ENCODE results near the gene ATAD1. TPM values are rescaled to one million over a fixed set of nuclear protein-coding genes. Genes with fewer than 3 reads are reported as not detected.
"Not testable (repeated sequence)": the region's sequence is repeated elsewhere in the genome, so short reads cannot be mapped to it uniquely, and the experiment has no call there.

ATAD1 gene
- total RNA-seq, 2 experiments from 2014 or later = 34.2 to 46.8 TPM

- H3K36me3 Mint-ChIP-seq (ENCODE audit: low read depth); H3K4me1 Mint-ChIP-seq; ATAC-seq; H3K4me3 Mint-ChIP-seq; POLR2A ChIA-PET; intact Hi-C loops (cut with DNase I, micrococcal nuclease); DNase-seq; H3K9me3 Mint-ChIP-seq (ENCODE audit: low read depth); H3K27ac Mint-ChIP-seq: not testable (repeated sequence)
- CTCF ChIA-PET = interaction anchor here (0.8 kb wide), 1 partner anchor 12 kb away, joined by 3 read pairs; no protein-coding TSS in a partner anchor
- peaks cover 17% of the 10 kb centered on the region for H3K27me3 Mint-ChIP-seq
These were observed 79.8 kb downstream of the ATAD1 start for GRCh38 chr10:87738253-87738652.

DNA sequence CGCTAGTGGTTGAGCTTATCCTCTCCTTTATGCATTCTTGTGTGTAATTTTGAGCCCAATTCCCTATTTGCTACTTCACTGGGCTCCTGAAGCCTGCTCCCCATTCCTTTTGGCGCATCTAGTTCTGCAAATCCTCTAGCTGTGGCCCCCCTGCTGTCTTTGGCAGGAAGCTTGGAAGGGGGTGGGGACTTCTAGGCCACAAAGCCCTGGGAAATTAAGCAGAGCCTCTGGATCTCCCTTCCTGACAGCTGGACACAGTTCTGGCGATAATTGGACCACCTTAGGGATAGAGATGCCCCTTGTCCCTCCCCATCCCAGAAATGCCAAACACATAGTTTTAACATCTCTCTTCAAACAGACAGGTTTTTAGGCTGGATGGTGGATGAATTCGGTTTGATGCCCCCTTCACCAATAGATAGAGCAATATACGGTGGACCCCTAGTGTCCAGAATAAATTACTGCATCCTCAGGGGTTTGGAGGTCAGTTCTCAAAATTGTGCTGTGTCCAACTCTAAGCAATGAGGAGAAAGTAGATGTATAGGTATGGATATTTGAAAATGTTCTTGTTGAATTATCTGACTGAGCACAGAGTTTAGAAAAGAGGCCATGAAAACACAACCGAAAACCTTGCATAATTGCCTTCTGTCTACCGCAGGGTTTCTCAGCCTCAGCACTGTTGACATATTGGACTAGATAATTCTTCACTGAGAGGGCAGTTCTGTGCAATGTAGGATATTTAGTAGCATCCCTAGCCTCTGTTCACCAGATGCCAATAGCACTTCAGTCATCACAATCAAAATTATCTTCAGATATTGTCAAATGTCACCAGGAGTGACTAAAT is 82.8 kb downstream of the ATAD1 start:
- Mint-ChIP-seq H3K9me3 (ENCODE audit: low read depth) (no peaks in the 10 kb centered on the region), H3K4me3 (no peak overlapping the region), H3K36me3 (ENCODE audit: low read depth) (no peaks in the 10 kb centered on the region), H3K4me1 (no peaks in the 10 kb centered on the region), H3K27ac (no peak overlapping the region), H3K27me3 (peaks cover 17% of the 10 kb centered on the region)
- ATAC-seq (peak; percentile 68), DNase-seq (no peak)
- ChIA-PET CTCF (interaction anchor here (0.6 to 2.5 kb wide), 10 partner anchors 14 to 331 kb away, joined by 3 to 15 read pairs (median 4); no protein-coding TSS in a partner anchor), POLR2A (no interaction called here)
- intact Hi-C loops (cut with DNase I, micrococcal nuclease) = loop anchor here (1.0 kb wide), 2 partner anchors 79 to 202 kb away; no protein-coding TSS in a partner anchor

- Mint-ChIP-seq H3K36me3 (ENCODE audit: low read depth) (no peaks in the 10 kb centered on the region), H3K4me1 (no peaks in the 10 kb centered on the region), H3K27me3 (peaks cover 15% of the 10 kb centered on the region), H3K27ac (no peak overlapping the region), H3K4me3 (no peak overlapping the region), H3K9me3 (ENCODE audit: low read depth) (no peaks in the 10 kb centered on the region)
- intact Hi-C loops (cut with DNase I, micrococcal nuclease) = no loop called here
- ChIA-PET POLR2A (no interaction called here), CTCF (interaction anchor here (0.5 to 2.5 kb wide), 9 partner anchors 8 to 209 kb away, joined by 3 to 15 read pairs (median 4); no protein-coding TSS in a partner anchor)
- ATAC-seq (no peak), DNase-seq (no peak)
These were observed 84.9 kb downstream of the ATAD1 start for GRCh38 chr10:87733081-87733480.

DNA sequence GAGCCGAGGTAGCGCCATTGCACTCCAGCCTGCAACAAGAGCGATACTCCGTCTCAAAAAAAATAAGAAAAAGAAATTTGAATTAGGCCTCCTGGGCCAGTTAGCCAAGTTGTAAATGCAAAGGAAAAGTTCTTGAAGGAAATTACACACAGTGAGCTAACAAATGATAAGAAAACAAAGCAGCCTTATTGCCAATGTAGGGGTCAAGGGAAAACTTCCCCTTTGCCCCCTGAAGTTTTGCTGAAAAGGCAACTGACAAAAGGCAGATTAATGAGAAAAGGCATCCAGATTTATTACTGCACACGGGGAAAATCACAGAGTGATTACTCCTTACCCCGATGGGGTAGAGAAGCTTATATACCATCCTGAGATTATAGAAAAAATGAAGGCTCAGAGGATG is 88.1 kb downstream of the ATAD1 start:
- Mint-ChIP-seq H3K4me1 (no peaks in the 10 kb centered on the region), H3K9me3 (ENCODE audit: low read depth) (no peaks in the 10 kb centered on the region), H3K27me3 (peaks cover 13% of the 10 kb centered on the region), H3K36me3 (ENCODE audit: low read depth) (no peaks in the 10 kb centered on the region), H3K27ac (no peak overlapping the region), H3K4me3 (no peak overlapping the region)
- intact Hi-C loops (cut with DNase I, micrococcal nuclease) = no loop called here
- DNase-seq (no peak), ATAC-seq (no peak)
- CTCF ChIA-PET = interaction anchor here (1.1 kb wide), 1 partner anchor 8 kb away, joined by 3 read pairs; no protein-coding TSS in a partner anchor
- POLR2A ChIA-PET = interaction anchor here (0.7 kb wide), 1 partner anchor 45 kb away, joined by 3 read pairs; no protein-coding TSS in a partner anchor

DNA sequence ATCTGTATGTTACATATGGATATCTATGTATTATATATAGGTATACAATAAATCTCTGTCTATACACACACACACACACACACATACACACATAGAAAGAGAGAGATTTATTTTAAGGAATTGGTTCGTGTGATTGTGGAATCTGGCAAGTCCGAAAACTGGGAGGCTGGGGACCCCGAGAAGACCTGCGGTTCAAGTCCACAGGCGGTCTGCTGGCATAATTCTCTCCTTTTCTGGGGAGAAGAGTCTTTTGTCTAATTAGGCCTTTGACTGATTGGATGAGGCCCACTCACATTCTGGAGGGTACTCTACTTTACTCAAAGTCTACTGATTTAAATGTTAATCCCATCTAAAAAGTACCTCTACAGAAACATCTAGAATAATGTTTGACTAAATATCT is 93.2 kb downstream of the ATAD1 start:
- Mint-ChIP-seq H3K27me3 (peaks cover 13% of the 10 kb centered on the region), H3K36me3 (ENCODE audit: low read depth) (no peaks in the 10 kb centered on the region), H3K27ac (no peak overlapping the region), H3K4me1 (peaks cover 7% of the 10 kb centered on the region), H3K4me3 (no peak overlapping the region), H3K9me3 (ENCODE audit: low read depth) (no peaks in the 10 kb centered on the region)
- intact Hi-C loops (cut with DNase I, micrococcal nuclease) = no loop called here
- ATAC-seq = no peak
- ChIA-PET CTCF (interaction anchor here (0.7 to 1.4 kb wide), 3 partner anchors 9 to 102 kb away, joined by 3 to 4 read pairs (median 3); no protein-coding TSS in a partner anchor), POLR2A (no interaction called here)
- DNase-seq = no peak

DNA sequence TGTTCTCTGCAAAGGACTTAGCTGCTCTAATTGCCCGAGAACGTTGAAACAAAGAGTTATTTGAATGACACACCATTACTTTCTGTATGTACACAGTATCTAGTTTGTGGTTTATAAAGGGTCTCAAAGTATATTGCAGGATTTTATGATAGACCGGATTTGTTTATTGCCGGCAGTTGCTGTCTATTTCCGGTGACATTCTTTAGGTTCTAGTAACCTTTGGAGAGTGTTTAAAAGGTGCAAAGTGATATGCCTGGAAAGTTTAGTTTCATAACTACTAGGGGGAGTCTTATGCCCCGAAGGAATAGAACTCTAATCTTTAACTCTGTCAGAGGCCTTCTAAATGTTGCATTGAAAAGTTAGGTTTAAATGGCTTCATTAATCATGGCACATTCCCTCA is 94.5 kb downstream of the ATAD1 start:
- Mint-ChIP-seq H3K4me1 (peaks cover 7% of the 10 kb centered on the region), H3K9me3 (ENCODE audit: low read depth) (no peaks in the 10 kb centered on the region), H3K27ac (no peak overlapping the region), H3K27me3 (peaks cover 13% of the 10 kb centered on the region), H3K36me3 (ENCODE audit: low read depth) (no peaks in the 10 kb centered on the region), H3K4me3 (no peak overlapping the region)
- CTCF ChIA-PET = no interaction called here
- no peak for DNase-seq
- intact Hi-C loops (cut with DNase I, micrococcal nuclease) = no loop called here
- no peak for ATAC-seq
- POLR2A ChIA-PET = no interaction called here

GRCh38 chr10:87722716-87723115 is 95.3 kb downstream of the ATAD1 start:
- Mint-ChIP-seq H3K4me3 (no peak overlapping the region), H3K27ac (no peak overlapping the region), H3K4me1 (peaks cover 7% of the 10 kb centered on the region), H3K9me3 (ENCODE audit: low read depth) (no peaks in the 10 kb centered on the region), H3K27me3 (peaks cover 13% of the 10 kb centered on the region), H3K36me3 (ENCODE audit: low read depth) (no peaks in the 10 kb centered on the region)
- POLR2A ChIA-PET = no interaction called here
- ATAC-seq (no peak), DNase-seq (no peak)
- intact Hi-C loops (cut with DNase I, micrococcal nuclease) = no loop called here
- CTCF ChIA-PET = interaction anchor here (0.6 kb wide), 1 partner anchor 96 kb away, joined by 3 read pairs; no protein-coding TSS in a partner anchor

GRCh38 chr10:87721781-87722180 is 96.2 kb downstream of the ATAD1 start:
- CTCF ChIA-PET = interaction anchor here (0.6 to 1.8 kb wide), 6 partner anchors 9 to 964 kb away, joined by 3 to 15 read pairs (median 3); no protein-coding TSS in a partner anchor

DNA sequence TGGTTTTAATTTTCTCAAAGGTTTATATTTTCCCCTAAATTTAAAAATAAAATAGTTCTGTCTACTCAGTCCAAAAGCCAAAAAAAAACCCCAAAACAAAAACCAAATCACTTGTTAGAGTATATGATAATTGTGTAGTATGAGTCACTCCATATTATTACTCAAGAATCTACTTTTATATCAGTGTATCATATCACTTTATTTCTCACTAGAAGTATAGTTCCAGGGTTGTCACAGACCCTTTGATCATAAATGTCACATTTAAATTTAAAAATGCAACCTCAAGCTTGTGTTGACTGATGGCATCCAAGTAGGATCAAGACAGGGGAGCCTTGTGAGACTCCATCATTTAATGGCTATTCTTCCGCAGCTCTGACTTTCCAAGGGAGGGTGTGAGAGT is 97.4 kb downstream of the ATAD1 start:
- DNase-seq (no peak), ATAC-seq (peak; percentile 81)
- intact Hi-C loops (cut with DNase I, micrococcal nuclease) = no loop called here
- ChIA-PET POLR2A (no interaction called here), CTCF (interaction anchor here (1.1 to 1.8 kb wide), 2 partner anchors 13 to 108 kb away, joined by 4 to 15 read pairs; no protein-coding TSS in a partner anchor)
- H3K9me3 Mint-ChIP-seq (ENCODE audit: low read depth) = no peaks in the 10 kb centered on the region
- H3K4me1 Mint-ChIP-seq = peaks cover 7% of the 10 kb centered on the region
- H3K4me3 Mint-ChIP-seq = no peak overlapping the region
- H3K36me3 Mint-ChIP-seq (ENCODE audit: low read depth) = no peaks in the 10 kb centered on the region
- no peak overlapping the region for H3K27ac Mint-ChIP-seq
- peaks cover 9% of the 10 kb centered on the region for H3K27me3 Mint-ChIP-seq

More at GRCh38 chr10:87721781-87722180, 96.2 kb downstream of the ATAD1 start:
- ATAC-seq (no peak), DNase-seq (no peak)
- intact Hi-C loops (cut with DNase I, micrococcal nuclease) = no loop called here
- Mint-ChIP-seq H3K27ac (no peak overlapping the region), H3K4me1 (peaks cover 7% of the 10 kb centered on the region), H3K9me3 (ENCODE audit: low read depth) (no peaks in the 10 kb centered on the region), H3K27me3 (peaks cover 11% of the 10 kb centered on the region), H3K4me3 (no peak overlapping the region), H3K36me3 (ENCODE audit: low read depth) (no peaks in the 10 kb centered on the region)
- POLR2A ChIA-PET = no interaction called here

DNA sequence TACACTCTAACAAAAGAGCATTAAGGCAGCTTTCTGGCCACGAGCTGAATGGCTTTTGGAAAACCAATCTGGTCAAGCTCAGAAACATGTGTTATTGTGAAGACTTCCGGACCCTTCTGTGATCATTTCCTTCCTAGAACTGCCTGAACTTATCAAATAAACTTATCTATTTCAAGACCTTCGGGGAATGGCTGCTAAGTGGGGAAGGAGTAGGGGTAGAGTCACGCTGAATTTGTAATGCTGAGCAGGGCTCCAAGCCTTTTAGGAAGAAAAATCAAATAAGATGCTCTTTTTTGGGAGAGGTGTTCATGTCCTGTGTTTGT is 101.7 kb downstream of the ATAD1 start:
- Mint-ChIP-seq H3K4me3 (no peak overlapping the region), H3K27me3 (peaks cover 1% of the 10 kb centered on the region), H3K9me3 (ENCODE audit: low read depth) (no peaks in the 10 kb centered on the region), H3K27ac (no peak overlapping the region), H3K4me1 (peaks cover 7% of the 10 kb centered on the region), H3K36me3 (ENCODE audit: low read depth) (no peaks in the 10 kb centered on the region)
- no peak for ATAC-seq
- no peak for DNase-seq
- CTCF ChIA-PET = interaction anchor here (0.7 kb wide), 1 partner anchor 11 kb away, joined by 3 read pairs; no protein-coding TSS in a partner anchor
- POLR2A ChIA-PET = no interaction called here
- intact Hi-C loops (cut with DNase I, micrococcal nuclease) = loop anchor here in 1 of 2 experiments (5.0 kb wide), 1 partner anchor 39 kb away; no protein-coding TSS in a partner anchor

GRCh38 chr10:87715552-87716347 is 102.3 kb downstream of the ATAD1 start:
- Mint-ChIP-seq H3K27me3 (no peaks in the 10 kb centered on the region), H3K36me3 (ENCODE audit: low read depth) (no peaks in the 10 kb centered on the region), H3K9me3 (ENCODE audit: low read depth) (no peaks in the 10 kb centered on the region), H3K4me3 (no peak overlapping the region), H3K4me1 (peaks cover 4% of the 10 kb centered on the region), H3K27ac (no peak overlapping the region)
- POLR2A ChIA-PET = no interaction called here
- intact Hi-C loops (cut with DNase I, micrococcal nuclease) = loop anchor here in 1 of 2 experiments (5.0 kb wide), 1 partner anchor 38 kb away; no protein-coding TSS in a partner anchor
- DNase-seq (no peak), ATAC-seq (no peak)
- CTCF ChIA-PET = interaction anchor here (0.6 to 0.7 kb wide), 2 partner anchors 11 to 1946 kb away, joined by 3 read pairs; no protein-coding TSS in a partner anchor

Measured in activated CD4-positive, alpha-beta T cell treated with anti-CD3 and anti-CD28 coated beads for 36 hours (primary cell).